Esophagus squamous epithelium (tissue), 5 donors: Measurements from ENCODE around the gene HIPK3. TPM values are rescaled to one million over a fixed set of nuclear protein-coding genes. Genes with fewer than 3 reads are reported as not detected.

ENCODE experiments used
- DNase-seq: peaks from one replicate; lab custom pipeline; 2025; lab: John Stamatoyannopoulos, UW
- H3K27ac ChIP-seq, 4 donors: fragments of 200-600 bp; sonication (generic); one replicate each; pipeline ENCODE4 v1.5.1; 2016 to 2019; ENCODE audit warnings: mild to moderate bottlenecking in 1 of 4
- H3K27me3 ChIP-seq, 4 donors: fragments of 200-600 bp; sonication (generic); 1 replicate in 3 of 4; 2 replicates in 1 of 4; pipeline versions ENCODE4 v1.5.1 to v1.6.0; 2017 to 2021; ENCODE audit warnings: antibody characterized with exemption in 1 of 4
- H3K36me3 ChIP-seq, 3 donors: fragments of 200-600 bp; sonication (generic); one replicate each; pipeline ENCODE4 v1.5.1; 2016 to 2019
- H3K4me1 ChIP-seq, 3 donors: fragments of 200-600 bp; sonication (generic); one replicate each; pipeline ENCODE4 v1.5.1; 2017 to 2019
- H3K4me3 ChIP-seq, 4 donors: fragments of 200-600 bp; sonication (generic); 1 replicate in 3 of 4; 2 replicates in 1 of 4; pipeline ENCODE4 v1.5.1; 2016 to 2019; ENCODE audit warnings: mild to moderate bottlenecking in 2 of 4, moderate library complexity in 1 of 4
- H3K9me3 ChIP-seq, 3 donors: fragments of 200-600 bp; sonication (generic); one replicate each; pipeline ENCODE4 v1.5.1; 2016 to 2019
- POLR2A ChIP-seq, 4 donors: fragments of 450-650 bp; IDR thresholded peaks; one replicate each; pipeline ENCODE4 v1.6.1; 2017; ENCODE audit warnings: antibody characterized with exemption in 4 of 4, mild to moderate bottlenecking in 4 of 4, moderate library complexity in 3 of 4
- WGBS, 2 donors: methylation state at CpG; one replicate each; pipeline ENCODE4 v1.1.5; 2018; 5-methylcytosine and 5-hydroxymethylcytosine counted together
- intact Hi-C: fragments of 100-400 bp; cut with DNase I; formaldehyde crosslinking; loops from one replicate; pipeline ENCODE4 v1.15.0; 2022
- total RNA-seq, 4 donors: library from RNA; depleted of rRNA; stranded (reverse); fragments of >200 nt; gene quantifications; one replicate each; pipeline ENCODE4 v1.1.0, GENCODE V29; 2016
- TF ChIP-seq, protein P1 (sequence below), 6 experiments: fragments of 450-650 bp in 4 of 6; fragments of 200-600 bp in 2 of 6; sonication (generic) in 2 of 6; IDR thresholded peaks; one replicate each; pipeline ENCODE4 v1.5.1; 2016 to 2019; ENCODE audit warnings: antibody characterized with exemption in 6 of 6, mild to moderate bottlenecking in 4 of 6, moderate library complexity in 4 of 6
- donor health status: DM: yes; HTN: yes; CAD: no.

HIPK3 gene
- total RNA-seq, 4 donors from 2014 or later, result 43.8 to 169 (median 68.9) TPM

DNA sequence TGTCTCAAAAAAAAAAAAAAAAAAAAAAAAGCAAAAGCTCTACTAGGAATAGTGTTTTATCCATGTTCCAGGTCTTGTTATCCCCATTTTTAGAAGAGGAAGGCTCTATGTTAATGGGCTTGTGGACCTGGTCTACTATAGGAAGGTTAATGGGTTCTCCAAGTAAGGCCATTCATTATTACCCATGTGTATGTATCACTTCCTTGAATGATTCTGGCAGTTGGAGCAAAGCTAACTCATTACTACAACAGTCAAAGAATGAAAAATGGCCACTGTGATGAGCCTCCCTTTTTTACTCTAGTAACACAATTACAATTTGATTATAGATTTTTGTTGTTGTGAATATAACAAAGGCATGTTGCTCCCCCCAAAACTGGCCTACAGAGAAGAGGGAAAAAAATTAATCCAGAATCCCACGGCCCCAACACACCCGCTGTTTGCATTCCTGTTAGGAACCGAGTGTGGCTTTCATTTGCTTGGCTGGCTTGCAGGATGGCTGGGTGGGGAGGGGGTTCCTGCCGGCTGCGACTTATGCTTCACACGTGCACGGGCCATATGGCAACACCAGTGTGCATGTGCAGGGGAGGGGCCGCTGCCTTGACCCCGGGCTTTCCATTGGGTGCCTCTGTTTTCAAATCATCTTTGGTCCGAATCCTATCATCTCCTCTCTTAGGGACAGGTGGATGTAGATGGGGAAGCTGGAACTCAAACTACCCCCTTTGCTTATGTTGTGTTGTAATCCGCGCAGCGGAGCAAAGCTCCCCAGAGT is 148.8 kb downstream of the HIPK3 start:
- intact Hi-C loops, result no loop called here
- H3K27me3 ChIP-seq, result peaks cover 0 to 14% (median 0%) of the 10 kb centered on the region in 4 donors
- H3K4me3 ChIP-seq, result no peak overlapping the region
- H3K4me1 ChIP-seq, result no peaks in the 10 kb centered on the region
- WGBS, 2 donors, result 74 to 83% methylated on average over 4 to 13 of the region's 13 CpGs
- H3K9me3 ChIP-seq, result no peaks in the 10 kb centered on the region
- TF ChIP-seq POLR2A (IDR thresholded peaks at IDR 0.05), result no peak
- TF ChIP-seq, protein P1, sequence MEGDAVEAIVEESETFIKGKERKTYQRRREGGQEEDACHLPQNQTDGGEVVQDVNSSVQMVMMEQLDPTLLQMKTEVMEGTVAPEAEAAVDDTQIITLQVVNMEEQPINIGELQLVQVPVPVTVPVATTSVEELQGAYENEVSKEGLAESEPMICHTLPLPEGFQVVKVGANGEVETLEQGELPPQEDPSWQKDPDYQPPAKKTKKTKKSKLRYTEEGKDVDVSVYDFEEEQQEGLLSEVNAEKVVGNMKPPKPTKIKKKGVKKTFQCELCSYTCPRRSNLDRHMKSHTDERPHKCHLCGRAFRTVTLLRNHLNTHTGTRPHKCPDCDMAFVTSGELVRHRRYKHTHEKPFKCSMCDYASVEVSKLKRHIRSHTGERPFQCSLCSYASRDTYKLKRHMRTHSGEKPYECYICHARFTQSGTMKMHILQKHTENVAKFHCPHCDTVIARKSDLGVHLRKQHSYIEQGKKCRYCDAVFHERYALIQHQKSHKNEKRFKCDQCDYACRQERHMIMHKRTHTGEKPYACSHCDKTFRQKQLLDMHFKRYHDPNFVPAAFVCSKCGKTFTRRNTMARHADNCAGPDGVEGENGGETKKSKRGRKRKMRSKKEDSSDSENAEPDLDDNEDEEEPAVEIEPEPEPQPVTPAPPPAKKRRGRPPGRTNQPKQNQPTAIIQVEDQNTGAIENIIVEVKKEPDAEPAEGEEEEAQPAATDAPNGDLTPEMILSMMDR (IDR thresholded peaks at IDR 0.05), result no peak
- DNase-seq, result no peak
- H3K36me3 ChIP-seq, result no peaks in the 10 kb centered on the region
- H3K27ac ChIP-seq, result no peak overlapping the region

Other genes with a start within 250 kb of the HIPK3 start
- 1 to 10 TPM; 2.3 to 9.7 (median 6.8) TPM for gene DEPDC7, start 241.5 kb upstream of the HIPK3 start, total RNA-seq
- 10 to 100 TPM; 15.0 to 31.8 (median 17.7) TPM for gene TCP11L1, start 217.8 kb upstream of the HIPK3 start, total RNA-seq
- 10 to 100 TPM; 11.2 to 23.3 (median 18.2) TPM for gene CSTF3, start 95.9 kb upstream of the HIPK3 start, total RNA-seq
- gene KIAA1549L, start 118.7 kb downstream of the HIPK3 start, total RNA-seq, result 1 to 10 TPM in 1 of 4 donors, under 1 TPM in 3; under 0.01 to 1.8 (median 0.63) TPM